ENCODE measurements around the gene GP2. TPM values are rescaled to one million over a fixed set of nuclear protein-coding genes. Genes with fewer than 3 reads are reported as not detected.

Gene GP2
- total RNA-seq, 4 donors from 2014 or later = 0.44 TPM; not detected in 3

GRCh38 chr16:20307791-20308190 lies 19.5 kb downstream of the GP2 start:
- Histone ChIP-seq H3K9me3 (no peaks in the 10 kb centered on the region), H3K4me3 (replicated peaks in 1 of 3) (no peak overlapping the region), H3K27ac (no peak overlapping the region), H3K27me3 (no peaks in the 10 kb centered on the region), H3K4me1 (no peaks in the 10 kb centered on the region), H3K36me3 (no peaks in the 10 kb centered on the region)
- no peak for TF ChIP-seq POLR2A (IDR thresholded peaks at IDR 0.05)
- TF ChIP-seq CTCF (IDR thresholded peaks at IDR 0.05) = no peak
- 86 to 91% methylated on average over 7 of the region's 7 CpGs for WGBS, 2 donors
- intact Hi-C loops (cut with DNase I) = no loop called here
- DNase-seq = no peak

DNA sequence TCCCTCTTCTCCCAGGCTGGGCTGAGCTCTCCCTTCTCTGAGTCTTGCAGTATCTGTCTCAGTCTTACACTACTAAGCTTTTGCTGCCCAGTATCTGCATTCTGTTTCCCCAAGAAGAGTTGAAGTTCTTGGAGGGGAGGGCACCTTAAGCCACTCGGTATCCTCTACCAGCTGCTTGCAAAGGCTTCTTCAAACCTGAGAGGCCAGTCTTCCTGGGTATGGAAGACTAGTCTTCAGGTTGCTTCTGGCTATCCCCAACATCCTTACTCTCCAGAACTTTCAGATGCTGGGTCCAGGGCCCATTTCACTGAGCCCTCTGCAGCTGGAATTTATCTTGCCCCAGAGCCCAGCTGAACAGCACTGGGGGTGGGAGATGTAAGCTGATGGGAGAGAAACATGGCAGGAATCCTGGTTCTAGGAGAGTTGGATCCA lies 20.1 kb downstream of the GP2 start:
- Histone ChIP-seq H3K36me3 (no peaks in the 10 kb centered on the region), H3K9me3 (no peaks in the 10 kb centered on the region), H3K4me1 (no peaks in the 10 kb centered on the region), H3K4me3 (replicated peaks in 1 of 3) (no peak overlapping the region), H3K27me3 (no peaks in the 10 kb centered on the region), H3K27ac (no peak overlapping the region)
- DNase-seq = no peak
- intact Hi-C loops (cut with DNase I) = no loop called here
- 60 to 71% methylated on average over 1 of the region's 1 CpG for WGBS, 2 donors
- TF ChIP-seq CTCF (IDR thresholded peaks at IDR 0.05) (no peak), POLR2A (IDR thresholded peaks at IDR 0.05) (no peak)

GRCh38 chr16:20306401-20306800 lies 20.9 kb downstream of the GP2 start:
- no peaks in the 10 kb centered on the region for H3K27me3 ChIP-seq
- no peaks in the 10 kb centered on the region for H3K36me3 ChIP-seq
- no peak for TF ChIP-seq POLR2A (IDR thresholded peaks at IDR 0.05)
- no peak for TF ChIP-seq CTCF (IDR thresholded peaks at IDR 0.05)
- no peak overlapping the region for H3K27ac ChIP-seq
- WGBS, 2 donors = 44% methylated on average over 4 of the region's 4 CpGs
- no peaks in the 10 kb centered on the region for H3K9me3 ChIP-seq
- intact Hi-C loops (cut with DNase I) = no loop called here
- no peaks in the 10 kb centered on the region for H3K4me1 ChIP-seq
- no peak overlapping the region for H3K4me3 ChIP-seq (replicated peaks in 1 of 3)
- DNase-seq = no peak

DNA sequence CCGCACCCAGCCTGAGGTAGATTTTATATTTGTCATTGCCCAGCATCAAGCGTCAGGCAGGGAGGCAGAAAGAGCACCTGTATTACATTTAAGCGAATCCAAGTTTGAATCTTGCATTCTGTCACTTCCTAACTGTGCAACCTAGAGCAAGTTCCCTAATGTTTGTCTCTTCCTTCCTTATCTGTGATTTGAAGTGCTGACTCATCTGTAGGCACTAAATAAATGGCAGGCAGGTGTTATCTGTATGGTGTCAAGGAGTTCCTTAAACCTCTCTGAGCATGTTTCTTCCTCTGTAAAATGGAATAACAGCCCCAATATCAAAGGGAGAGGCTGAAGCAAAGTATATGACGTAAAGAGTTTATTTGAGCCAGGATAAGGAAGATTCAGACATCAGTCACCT lies 24.3 kb downstream of the GP2 start:
- Histone ChIP-seq H3K4me3 (replicated peaks in 1 of 3) (no peak overlapping the region), H3K4me1 (no peaks in the 10 kb centered on the region), H3K36me3 (no peaks in the 10 kb centered on the region), H3K9me3 (no peaks in the 10 kb centered on the region), H3K27me3 (no peaks in the 10 kb centered on the region), H3K27ac (no peak overlapping the region)
- 63 to 87% methylated on average over 4 of the region's 4 CpGs for WGBS, 2 donors
- intact Hi-C loops (cut with DNase I) = no loop called here
- TF ChIP-seq POLR2A (IDR thresholded peaks at IDR 0.05) = no peak
- TF ChIP-seq CTCF (IDR thresholded peaks at IDR 0.05) = no peak
- DNase-seq = no peak

DNA sequence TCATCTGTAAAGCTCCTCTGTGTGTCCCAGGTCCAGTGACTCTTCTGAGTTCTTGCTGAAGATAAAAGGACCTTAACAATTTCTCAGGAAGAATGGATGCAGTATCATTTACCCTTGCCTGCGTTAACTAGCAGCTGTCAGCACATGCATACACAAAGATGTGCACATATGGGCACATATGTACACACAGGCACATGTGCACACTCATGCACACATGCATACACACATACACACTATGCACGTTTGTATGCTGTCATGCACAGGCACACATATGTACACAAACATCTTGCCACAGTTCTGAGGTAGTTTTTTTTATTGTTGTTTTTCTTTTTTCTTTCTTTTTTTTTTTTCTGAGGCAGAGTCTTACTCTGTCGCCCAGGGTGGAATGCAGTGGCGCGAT lies 24.9 kb downstream of the GP2 start:
- H3K27me3 ChIP-seq = no peaks in the 10 kb centered on the region
- H3K27ac ChIP-seq = no peak overlapping the region
- 63 to 78% methylated on average over 5 of the region's 5 CpGs for WGBS, 2 donors
- intact Hi-C loops (cut with DNase I) = no loop called here
- H3K4me1 ChIP-seq = no peaks in the 10 kb centered on the region
- no peaks in the 10 kb centered on the region for H3K9me3 ChIP-seq
- DNase-seq = no peak
- no peak overlapping the region for H3K4me3 ChIP-seq (replicated peaks in 1 of 3)
- H3K36me3 ChIP-seq = no peaks in the 10 kb centered on the region
- TF ChIP-seq CTCF (IDR thresholded peaks at IDR 0.05) = no peak
- no peak for TF ChIP-seq POLR2A (IDR thresholded peaks at IDR 0.05)
